Suprapubic skin (tissue), 4 donors: ENCODE measurements around the gene FCER1G. TPM values are rescaled to one million over a fixed set of nuclear protein-coding genes. Genes with fewer than 3 reads are reported as not detected.

ENCODE experiments used
- DNase-seq, 2 donors: peaks; one replicate each; pipeline ENCODE4 v3.0.0-alpha.2; 2019; ENCODE audit warnings: low spot score in 2 of 2
- H3K27ac ChIP-seq: fragments of 200-600 bp; sonication (generic); one replicate; pipeline ENCODE4 v1.5.1; 2019
- H3K27me3 ChIP-seq: fragments of 200-600 bp; sonication (generic); one replicate; pipeline ENCODE4 v1.5.1; 2019
- H3K36me3 ChIP-seq: fragments of 200-600 bp; sonication (generic); one replicate; pipeline ENCODE4 v1.5.1; 2019
- H3K4me1 ChIP-seq: fragments of 200-600 bp; sonication (generic); one replicate; pipeline ENCODE4 v1.5.1; 2019
- H3K4me3 ChIP-seq: fragments of 200-600 bp; sonication (generic); one replicate; pipeline ENCODE4 v1.5.1; 2019; ENCODE audit warnings: mild to moderate bottlenecking
- H3K9me3 ChIP-seq: fragments of 200-600 bp; sonication (generic); one replicate; pipeline ENCODE4 v1.5.1; 2019
- EP300 ChIP-seq: sonication (generic); formaldehyde crosslinking; IDR thresholded peaks from one replicate; pipeline ENCODE4 v1.6.1; 2017; ENCODE audit warnings: antibody characterized with exemption
- POLR2A ChIP-seq, 2 donors: fragments of 450-650 bp; IDR thresholded peaks; one replicate each; pipeline ENCODE4 v1.6.1; 2017; ENCODE audit warnings: antibody characterized with exemption in 2 of 2, mild to moderate bottlenecking in 2 of 2, moderate library complexity in 2 of 2
- POLR2AphosphoS5 ChIP-seq, 3 donors: sonication (generic); formaldehyde crosslinking; IDR thresholded peaks; one replicate each; pipeline ENCODE4 v1.6.1; 2017; ENCODE audit warnings: antibody characterized with exemption in 3 of 3
- WGBS: methylation state at CpG from one replicate; pipeline ENCODE4 v1.1.5; 2018; 5-methylcytosine and 5-hydroxymethylcytosine counted together
- total RNA-seq, 4 donors: library from RNA; depleted of rRNA; stranded (reverse); fragments of >200 nt; gene quantifications; one replicate each; pipeline ENCODE4 v1.1.0, GENCODE V29; 2016
- TF ChIP-seq, protein P1 (sequence below), 2 donors: fragments of 200-600 bp in 1 of 2; fragments of 450-650 bp in 1 of 2; sonication (generic) in 1 of 2; IDR thresholded peaks; one replicate each; pipeline ENCODE4 v1.5.1; 2016 to 2019; ENCODE audit warnings: antibody characterized with exemption in 2 of 2, mild to moderate bottlenecking in 1 of 2, moderate library complexity in 1 of 2

Gene FCER1G
- total RNA-seq: 10 to 100 TPM in 1 of 4 donors, 1 to 10 TPM in 2, not detected in 1; 2.3 to 12.6 (median 4.6) TPM

DNA sequence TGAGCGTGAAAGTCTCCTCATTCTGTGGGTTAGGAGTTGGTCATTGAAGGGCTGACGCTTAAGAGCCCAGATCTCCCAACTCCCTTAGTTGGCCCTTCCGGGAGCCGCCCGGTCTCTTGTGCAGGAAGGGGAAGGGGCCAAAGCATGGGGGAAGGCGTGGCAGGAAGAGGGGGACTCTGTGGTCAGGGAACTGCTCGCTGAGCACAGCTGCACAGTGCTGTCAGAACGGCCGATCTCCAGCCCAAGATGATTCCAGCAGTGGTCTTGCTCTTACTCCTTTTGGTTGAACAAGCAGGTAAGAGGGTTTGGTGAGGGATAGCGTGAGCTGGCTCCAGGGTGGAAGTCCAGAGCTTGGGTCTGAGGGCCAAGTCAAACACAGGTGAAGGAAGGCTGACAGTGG lies at the start of gene FCER1G:
Gene FCER1G, plus strand, starts transcription at position 220 of the 400 bp plus-strand sequence. Its CDS starts 27 bp downstream, at position 247.
- no peak for DNase-seq
- Histone ChIP-seq H3K9me3 (no peaks in the 10 kb centered on the region), H3K36me3 (peaks cover 52% of the 10 kb centered on the region), H3K27ac (peak within 1 kb of the TSS; percentile 54), H3K27me3 (no peaks in the 10 kb centered on the region), H3K4me1 (peaks cover 1% of the 10 kb centered on the region), H3K4me3 (peak within 1 kb of the TSS; percentile 39)
- 75% methylated on average over 10 of the region's 10 CpGs for WGBS
- TF ChIP-seq EP300 (no peak), POLR2A (IDR thresholded peaks at IDR 0.05) (peak in 1 of 2 donors; percentile 32)

DNA sequence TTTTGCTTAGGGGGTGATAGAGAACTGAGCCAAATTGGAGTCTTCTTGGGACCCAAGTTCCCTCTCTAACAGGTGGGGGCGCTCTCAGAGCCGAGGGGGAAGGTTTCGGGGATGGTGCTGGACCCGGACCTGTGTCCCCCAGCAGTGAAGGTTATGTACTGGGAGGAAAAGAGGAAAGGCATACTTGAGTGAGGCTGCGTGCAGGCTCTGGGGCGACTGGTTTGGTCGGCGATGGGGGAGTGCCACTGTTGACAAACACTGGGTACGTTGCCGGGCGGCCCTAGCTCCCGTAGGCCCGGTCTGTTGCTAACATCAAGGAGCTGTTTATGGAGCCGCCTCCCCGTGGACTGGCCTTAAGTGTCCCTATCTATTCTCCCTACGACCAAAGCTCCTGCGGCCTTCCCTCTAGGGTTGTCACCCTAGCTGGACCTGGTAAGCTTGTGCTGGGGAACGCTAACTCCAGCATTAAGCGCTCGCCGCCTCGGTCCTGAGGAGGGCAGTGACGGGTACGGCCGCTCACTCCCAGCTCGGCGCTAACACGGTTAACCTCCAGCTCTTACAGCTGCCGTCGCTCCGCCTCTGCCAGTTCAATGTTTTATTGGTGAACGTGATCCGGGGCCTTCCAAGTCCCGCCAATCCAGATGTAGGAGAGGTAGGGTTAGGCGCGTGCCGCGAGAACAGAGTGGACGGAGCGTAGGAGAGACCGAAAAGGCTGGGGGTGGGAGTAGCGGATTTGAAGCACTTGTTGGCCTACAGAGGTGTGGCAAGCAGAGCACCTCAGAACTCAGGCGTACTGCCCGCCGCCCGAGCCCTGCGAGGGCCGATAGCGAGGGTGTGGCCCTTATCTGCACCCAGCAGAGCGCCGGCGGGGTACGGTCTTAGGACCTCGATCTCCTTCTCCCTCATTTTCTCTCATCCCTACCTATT lies 49.1 kb upstream of the FCER1G start, which contains the start of gene PPOX:
Gene PPOX, plus strand, starts transcription at position 685 of the 927 bp plus-strand sequence. CDS start 422 bp downstream, outside the sequence.
- Histone ChIP-seq H3K27ac (peak within 1 kb of the TSS; percentile 87), H3K9me3 (no peaks in the 10 kb centered on the region), H3K4me3 (peak within 1 kb of the TSS; percentile 81), H3K4me1 (peaks cover 35% of the 10 kb centered on the region), H3K27me3 (no peaks in the 10 kb centered on the region), H3K36me3 (peaks cover 58% of the 10 kb centered on the region)
- peak in 1 of 2 donors; percentile 71 for TF ChIP-seq POLR2A (IDR thresholded peaks at IDR 0.05)
- TF ChIP-seq POLR2AphosphoS5 (IDR thresholded peaks at IDR 0.05): peak; percentile 39 to 84 (median 76)
- TF ChIP-seq, protein P1, sequence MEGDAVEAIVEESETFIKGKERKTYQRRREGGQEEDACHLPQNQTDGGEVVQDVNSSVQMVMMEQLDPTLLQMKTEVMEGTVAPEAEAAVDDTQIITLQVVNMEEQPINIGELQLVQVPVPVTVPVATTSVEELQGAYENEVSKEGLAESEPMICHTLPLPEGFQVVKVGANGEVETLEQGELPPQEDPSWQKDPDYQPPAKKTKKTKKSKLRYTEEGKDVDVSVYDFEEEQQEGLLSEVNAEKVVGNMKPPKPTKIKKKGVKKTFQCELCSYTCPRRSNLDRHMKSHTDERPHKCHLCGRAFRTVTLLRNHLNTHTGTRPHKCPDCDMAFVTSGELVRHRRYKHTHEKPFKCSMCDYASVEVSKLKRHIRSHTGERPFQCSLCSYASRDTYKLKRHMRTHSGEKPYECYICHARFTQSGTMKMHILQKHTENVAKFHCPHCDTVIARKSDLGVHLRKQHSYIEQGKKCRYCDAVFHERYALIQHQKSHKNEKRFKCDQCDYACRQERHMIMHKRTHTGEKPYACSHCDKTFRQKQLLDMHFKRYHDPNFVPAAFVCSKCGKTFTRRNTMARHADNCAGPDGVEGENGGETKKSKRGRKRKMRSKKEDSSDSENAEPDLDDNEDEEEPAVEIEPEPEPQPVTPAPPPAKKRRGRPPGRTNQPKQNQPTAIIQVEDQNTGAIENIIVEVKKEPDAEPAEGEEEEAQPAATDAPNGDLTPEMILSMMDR (IDR thresholded peaks at IDR 0.05): peak in 1 of 2 donors; percentile 4
- TF ChIP-seq EP300: no peak
- WGBS: under 1% methylated on average over 41 of the region's 54 CpGs
- DNase-seq: peak; percentile 98 to 99

DNA sequence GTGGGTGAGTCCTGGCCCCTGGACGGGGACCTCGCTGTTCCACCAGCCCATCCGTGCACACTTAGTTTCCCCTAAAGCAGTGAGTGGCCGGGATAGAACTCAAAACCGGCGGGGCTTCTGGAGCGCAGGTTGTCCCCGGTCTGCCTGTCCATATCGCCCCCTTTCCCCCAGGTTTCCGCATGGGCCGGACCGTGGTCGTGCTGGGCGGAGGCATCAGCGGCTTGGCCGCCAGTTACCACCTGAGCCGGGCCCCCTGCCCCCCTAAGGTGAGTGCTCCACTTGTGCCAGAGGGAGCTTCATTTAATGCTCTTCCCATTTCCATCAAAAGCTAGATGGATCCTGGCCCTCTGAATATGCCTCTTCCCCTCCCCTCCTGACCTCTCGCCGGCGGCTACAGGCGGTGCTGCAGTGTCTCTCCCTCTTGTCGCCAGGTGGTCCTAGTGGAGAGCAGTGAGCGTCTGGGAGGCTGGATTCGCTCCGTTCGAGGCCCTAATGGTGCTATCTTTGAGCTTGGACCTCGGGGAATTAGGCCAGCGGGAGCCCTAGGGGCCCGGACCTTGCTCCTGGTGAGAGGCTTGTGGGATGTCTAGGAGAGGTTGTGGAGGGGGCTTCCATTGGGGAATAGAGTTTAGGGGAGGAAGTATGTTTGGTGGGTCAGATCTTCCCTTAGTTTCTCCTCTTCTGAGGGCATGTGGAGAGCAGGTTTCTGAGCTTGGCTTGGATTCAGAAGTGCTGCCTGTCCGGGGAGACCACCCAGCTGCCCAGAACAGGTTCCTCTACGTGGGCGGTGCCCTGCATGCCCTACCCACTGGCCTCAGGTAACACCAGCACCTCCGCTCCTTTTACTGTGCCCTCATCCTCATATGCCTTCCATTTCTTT lies 48.2 kb upstream of the FCER1G start:
- Histone ChIP-seq H3K27ac (peak overlapping the region; percentile 87), H3K9me3 (no peaks in the 10 kb centered on the region), H3K4me3 (peak overlapping the region; percentile 81), H3K27me3 (no peaks in the 10 kb centered on the region), H3K36me3 (peaks cover 58% of the 10 kb centered on the region), H3K4me1 (peaks cover 33% of the 10 kb centered on the region)
- 6% methylated on average over 33 of the region's 33 CpGs for WGBS
- TF ChIP-seq POLR2A (IDR thresholded peaks at IDR 0.05) (no peak), EP300 (no peak), POLR2AphosphoS5 (IDR thresholded peaks at IDR 0.05) (no peak)
- TF ChIP-seq, protein P1 (IDR thresholded peaks at IDR 0.05): no peak
- DNase-seq: peak in 1 of 2 donors; percentile 78

DNA sequence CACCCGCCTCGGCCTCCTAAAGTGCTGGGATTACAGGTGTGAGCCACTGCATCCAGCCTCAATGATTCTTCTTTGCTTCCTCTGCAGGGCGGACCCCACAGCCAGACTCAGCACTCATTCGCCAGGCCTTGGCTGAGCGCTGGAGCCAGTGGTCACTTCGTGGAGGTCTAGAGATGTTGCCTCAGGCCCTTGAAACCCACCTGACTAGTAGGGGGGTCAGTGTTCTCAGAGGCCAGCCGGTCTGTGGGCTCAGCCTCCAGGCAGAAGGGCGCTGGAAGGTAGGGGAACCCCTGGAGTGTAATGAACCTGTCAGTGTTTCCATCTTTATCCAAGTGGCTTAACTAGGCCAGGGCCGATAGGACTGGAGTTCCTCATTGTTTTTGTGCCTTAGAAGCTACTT lies 46.2 kb upstream of the FCER1G start:
- TF ChIP-seq, protein P1 (IDR thresholded peaks at IDR 0.05): no peak
- no peak for TF ChIP-seq POLR2A (IDR thresholded peaks at IDR 0.05)
- TF ChIP-seq EP300: no peak
- no peak for TF ChIP-seq POLR2AphosphoS5 (IDR thresholded peaks at IDR 0.05)
- peaks cover 58% of the 10 kb centered on the region for H3K36me3 ChIP-seq
- no peaks in the 10 kb centered on the region for H3K27me3 ChIP-seq
- WGBS: 90% methylated on average over 5 of the region's 9 CpGs
- no peak overlapping the region for H3K4me3 ChIP-seq
- peaks cover 53% of the 10 kb centered on the region for H3K4me1 ChIP-seq
- no peaks in the 10 kb centered on the region for H3K9me3 ChIP-seq
- no peak for DNase-seq
- H3K27ac ChIP-seq: no peak overlapping the region

DNA sequence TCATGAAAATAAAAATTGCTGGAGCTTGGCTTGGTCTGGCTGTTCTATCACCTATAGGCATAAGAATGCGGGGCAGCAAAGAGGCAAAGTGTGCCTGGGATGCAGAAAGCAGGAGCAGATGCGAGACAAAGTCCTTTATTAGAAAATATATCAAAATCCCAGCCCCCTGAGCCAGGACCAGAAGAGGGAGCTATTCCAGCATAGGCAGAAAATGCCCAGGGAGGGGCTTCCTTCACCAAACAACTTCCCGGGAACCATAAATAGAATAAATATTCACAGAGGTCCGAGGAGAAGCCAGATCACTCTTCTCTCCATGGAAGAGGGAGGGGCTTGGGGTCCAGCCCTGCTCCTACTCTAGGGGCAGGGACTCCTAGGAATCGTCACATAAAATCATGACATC lies 43.9 kb upstream of the FCER1G start:
- Histone ChIP-seq H3K4me1 (peaks cover 53% of the 10 kb centered on the region), H3K36me3 (peaks cover 67% of the 10 kb centered on the region), H3K27ac (peak overlapping the region; percentile 26), H3K27me3 (no peaks in the 10 kb centered on the region), H3K4me3 (no peak overlapping the region), H3K9me3 (no peaks in the 10 kb centered on the region)
- 58% methylated on average over 5 of the region's 5 CpGs for WGBS
- DNase-seq: no peak
- TF ChIP-seq EP300: no peak
- TF ChIP-seq, protein P1 (IDR thresholded peaks at IDR 0.05): no peak
- TF ChIP-seq POLR2AphosphoS5 (IDR thresholded peaks at IDR 0.05): no peak
